H9 (cell line): ENCODE results near the gene FBXL19. TPM values are rescaled to one million over a fixed set of nuclear protein-coding genes. Genes with fewer than 3 reads are reported as not detected.

ENCODE experiments used
- DNase-seq: peaks from one replicate; pipeline ENCODE4 v3.0.0-alpha.2; 2017
- H2AFZ ChIP-seq: one replicate; pipeline ENCODE4 v1.6.1; 2013; ENCODE audit warnings: mild to moderate bottlenecking, low read length, control low read depth, moderate library complexity
- H2AK5ac ChIP-seq: 2 replicates; pipeline ENCODE4 v1.6.1; 2013; ENCODE audit warnings: low read length, control low read depth, mixed read lengths; ENCODE audit not compliant: insufficient read length
- H2BK120ac ChIP-seq: one replicate; pipeline ENCODE4 v1.6.1; 2013; ENCODE audit warnings: low read depth, mild to moderate bottlenecking, low read length, control low read depth, inconsistent platforms; ENCODE audit not compliant: poor library complexity, severe bottlenecking
- H2BK12ac ChIP-seq: 2 replicates; pipeline ENCODE4 v1.6.1; 2013; ENCODE audit warnings: low read length, control low read depth, mixed read lengths, low read depth; ENCODE audit not compliant: insufficient read length
- H2BK15ac ChIP-seq: 2 replicates; pipeline ENCODE4 v1.6.1; 2013; ENCODE audit warnings: low read depth, low read length, control low read depth
- H2BK20ac ChIP-seq: one replicate; pipeline ENCODE4 v1.6.1; 2013; ENCODE audit warnings: low read depth, mild to moderate bottlenecking, low read length, control low read depth, inconsistent platforms; ENCODE audit not compliant: poor library complexity, severe bottlenecking
- H2BK5ac ChIP-seq: 2 replicates; pipeline ENCODE4 v1.6.1; 2013; ENCODE audit warnings: low read length, control low read depth, mixed read lengths; ENCODE audit not compliant: insufficient read length
- H3K14ac ChIP-seq: 2 replicates; pipeline ENCODE4 v1.6.1; 2013; ENCODE audit warnings: low read length, control low read depth; ENCODE audit not compliant: insufficient read depth
- H3K18ac ChIP-seq: 2 replicates; pipeline ENCODE4 v1.6.1; 2013; ENCODE audit warnings: low read depth, mild to moderate bottlenecking, mixed read lengths, low read length, control low read depth; ENCODE audit not compliant: insufficient read length
- H3K23ac ChIP-seq: 2 replicates; pipeline ENCODE4 v1.6.1; 2013; ENCODE audit warnings: low read length, control low read depth, mixed read lengths, low read depth; ENCODE audit not compliant: insufficient read length
- H3K23me2 ChIP-seq: 2 replicates; pipeline ENCODE4 v1.6.1; 2013; ENCODE audit warnings: low read depth, mild to moderate bottlenecking, mixed read lengths, low read length, control low read depth; ENCODE audit not compliant: insufficient read length, poor library complexity, severe bottlenecking
- H3K27ac ChIP-seq: 2 replicates; pipeline ENCODE4 v1.5.1; 2013; ENCODE audit warnings: low read length, control low read depth, mixed read lengths, low read depth; ENCODE audit not compliant: insufficient read length
- H3K27me3 ChIP-seq: 2 replicates; pipeline ENCODE4 v1.6.1; 2013; ENCODE audit warnings: low read length, control low read depth, inconsistent platforms; ENCODE audit not compliant: insufficient read depth
- H3K4ac ChIP-seq: 2 replicates; pipeline ENCODE4 v1.6.1; 2013; ENCODE audit warnings: low read depth, mild to moderate bottlenecking, control low read depth, inconsistent platforms, low read length, moderate library complexity
- H3K4me1 ChIP-seq: 2 replicates; pipeline ENCODE4 v1.6.1; 2013; ENCODE audit warnings: low read length, control low read depth, inconsistent platforms; ENCODE audit not compliant: insufficient read depth
- H3K4me2 ChIP-seq: 2 replicates; pipeline ENCODE4 v1.6.1; 2013; ENCODE audit warnings: low read length, control low read depth, mixed read lengths; ENCODE audit not compliant: insufficient read length, insufficient read depth
- H3K56ac ChIP-seq: 2 replicates; pipeline ENCODE4 v1.6.1; 2013; ENCODE audit warnings: low read depth, mild to moderate bottlenecking, mixed read lengths, low read length, control low read depth; ENCODE audit not compliant: insufficient read length
- H3K79me1 ChIP-seq: 2 replicates; pipeline ENCODE4 v1.6.1; 2013; ENCODE audit warnings: low read depth, mild to moderate bottlenecking, moderate library complexity, low read length, control low read depth, inconsistent platforms; ENCODE audit not compliant: insufficient read depth, poor library complexity, severe bottlenecking
- H3K79me2 ChIP-seq: 2 replicates; pipeline ENCODE4 v1.6.1; 2013; ENCODE audit warnings: low read length, control low read depth, inconsistent platforms; ENCODE audit not compliant: insufficient read depth
- H3K9ac ChIP-seq: 2 replicates; pipeline ENCODE4 v1.6.1; 2013; ENCODE audit warnings: low read length, control low read depth, mixed read lengths; ENCODE audit not compliant: insufficient read length; ENCODE audit errors: extremely low read depth
- H3K9me3 ChIP-seq: one replicate; pipeline ENCODE4 v1.6.1; 2013; ENCODE audit warnings: low read depth, low read length, inconsistent platforms; ENCODE audit not compliant: control insufficient read depth
- H3T11ph ChIP-seq: one replicate; pipeline ENCODE4 v1.6.1; 2013; ENCODE audit warnings: mild to moderate bottlenecking, low read length, control low read depth, inconsistent platforms
- H4K20me1 ChIP-seq: one replicate; pipeline ENCODE4 v1.6.1; 2013; ENCODE audit not compliant: control insufficient read depth, insufficient read length, insufficient read depth
- H4K5ac ChIP-seq: 2 replicates; pipeline ENCODE4 v1.6.1; 2013; ENCODE audit warnings: low read depth, mild to moderate bottlenecking, mixed read lengths, low read length, control low read depth; ENCODE audit not compliant: insufficient read length
- H4K8ac ChIP-seq: replicated peaks from 2 replicates; pipeline ENCODE4 v1.6.1; 2013; ENCODE audit warnings: low read length, control low read depth, mixed read lengths, low read depth; ENCODE audit not compliant: insufficient read length
- H4K91ac ChIP-seq: 2 replicates; pipeline ENCODE4 v1.6.1; 2013; ENCODE audit warnings: low read depth, mild to moderate bottlenecking, moderate library complexity, mixed read lengths, low read length, control low read depth; ENCODE audit not compliant: insufficient read length
- H3K27ac Mint-ChIP-seq, 3 experiments: 2 replicates in 2 of 3; 3 replicates in 1 of 3; pipeline ENCODE4 v1.8.0; 2020 to 2021; ENCODE audit warnings: mixed read lengths in 3 of 3, mild to moderate bottlenecking in 1 of 3, moderate library complexity in 1 of 3
- H3K27me3 Mint-ChIP-seq: 2 replicates; pipeline ENCODE4 v1.8.0; 2021; ENCODE audit warnings: low read depth, mild to moderate bottlenecking, moderate library complexity, mixed read lengths
- H3K36me3 Mint-ChIP-seq, 3 experiments: 2 replicates in 2 of 3; 3 replicates in 1 of 3; pipeline ENCODE4 v1.8.0; 2020 to 2021; ENCODE audit warnings: low read depth in 3 of 3, mixed read lengths in 3 of 3; ENCODE audit not compliant: insufficient read depth in 1 of 3
- H3K4me1 Mint-ChIP-seq, 2 experiments: 2 replicates each; pipeline ENCODE4 v1.8.0; 2020; ENCODE audit warnings: mixed read lengths in 2 of 2
- H3K4me3 Mint-ChIP-seq, 2 experiments: 2 replicates in 1 of 2; 3 replicates in 1 of 2; pipeline ENCODE4 v1.8.0; 2020 to 2021; ENCODE audit warnings: mild to moderate bottlenecking in 2 of 2, mixed read lengths in 2 of 2, moderate library complexity in 1 of 2
- H3K9me3 Mint-ChIP-seq, 2 experiments: 2 replicates in 1 of 2; 3 replicates in 1 of 2; pipeline ENCODE4 v1.8.0; 2020; ENCODE audit warnings: mild to moderate bottlenecking in 2 of 2, mixed read lengths in 2 of 2, moderate library complexity in 1 of 2
- CTCF ChIP-seq: fragments of 200-600 bp; sonication (generic); conservative IDR thresholded peaks from 3 replicates; pipeline ENCODE4 v1.8.0; 2021; ENCODE audit warnings: antibody characterized with exemption, mild to moderate bottlenecking
- WGBS: extraction: QIAGEN DNeasy Blood & Tissue Kit; methylation state at CpG from one replicate; pipeline ENCODE4 v1.1.7; 2013; ENCODE audit warnings: missing lambda C conversion rate, low lambda C conversion rate, mixed read lengths; ENCODE audit not compliant: insufficient read length; ENCODE audit errors: extremely low coverage; 5-methylcytosine and 5-hydroxymethylcytosine counted together
- total RNA-seq: library from RNA; stranded (reverse); gene quantifications from 2 replicates; pipeline ENCODE4 v1.2.1, GENCODE V29; 2021

Gene FBXL19
- total RNA-seq, 1 experiment from 2014 or later = 66.8 TPM

- no CpG with 5 or more reads among the region's 4 CpGs for WGBS
These were observed 40.7 kb upstream of the FBXL19 start for GRCh38 chr16:30882429-30883310.

More at GRCh38 chr16:30882429-30883310, 40.7 kb upstream of the FBXL19 start:
- Histone ChIP-seq H2BK12ac (no peak overlapping the region), H3K23ac (no peak overlapping the region), H2BK20ac (no peak overlapping the region), H2AK5ac (no peak overlapping the region), H3K9me3 (no peaks in the 10 kb centered on the region), H2AFZ (no peak overlapping the region), H3K27ac (no peak overlapping the region), H3K56ac (no peak overlapping the region), H4K20me1 (no peaks in the 10 kb centered on the region), H2BK5ac (no peak overlapping the region), H3K14ac (no peak overlapping the region), H3K4me1 (no peaks in the 10 kb centered on the region), H4K8ac (no peak overlapping the region), H3K4ac (no peak overlapping the region), H4K5ac (no peak overlapping the region), H3K23me2 (no peaks in the 10 kb centered on the region), H3K79me2 (no peaks in the 10 kb centered on the region), H2BK120ac (no peak overlapping the region), H3K79me1 (no peaks in the 10 kb centered on the region), H3K9ac (no peak overlapping the region), H3T11ph (no peak overlapping the region), H4K91ac (no peak overlapping the region), H3K27me3 (no peaks in the 10 kb centered on the region), H3K4me2 (no peak overlapping the region), H3K18ac (no peak overlapping the region), H2BK15ac (no peak overlapping the region)
- Mint-ChIP-seq H3K9me3 (no peaks in the 10 kb centered on the region), H3K36me3 (peaks cover 2 to 24% (median 21%) of the 10 kb centered on the region in 3 experiments), H3K4me3 (no peak overlapping the region), H3K4me1 (peaks cover 4 to 9% of the 10 kb centered on the region in 2 experiments; a peak in 3 of 4 replicates), H3K27me3 (no peaks in the 10 kb centered on the region), H3K27ac (peak overlapping the region; percentile 12 to 38 (median 19); a peak in 4 of 7 replicates)
- DNase-seq = no peak
- no peak for TF ChIP-seq CTCF
